Vagina (tissue), 2 donors: ENCODE data around the gene SLC17A3. TPM values are rescaled to one million over a fixed set of nuclear protein-coding genes. Genes with fewer than 3 reads are reported as not detected.

Experiments used
- DNase-seq, 2 donors: peaks; one replicate each; pipeline ENCODE4 v3.0.0-alpha.2; 2017; ENCODE audit errors: extremely low spot score in 2 of 2
- H3K27ac ChIP-seq: fragments of 200-600 bp; sonication (generic); one replicate; pipeline ENCODE4 v1.5.1; 2019
- H3K27me3 ChIP-seq: fragments of 200-600 bp; sonication (generic); one replicate; pipeline ENCODE4 v1.5.1; 2019
- H3K36me3 ChIP-seq, 2 donors: fragments of 200-600 bp; sonication (generic); one replicate each; pipeline ENCODE4 v1.5.1; 2017 to 2019
- H3K4me1 ChIP-seq: fragments of 200-600 bp; sonication (generic); one replicate; pipeline ENCODE4 v1.5.1; 2019
- H3K4me3 ChIP-seq, 2 donors: fragments of 200-600 bp; sonication (generic); 1 replicate in 1 of 2; 2 replicates in 1 of 2; pipeline ENCODE4 v1.5.1; 2016 to 2019
- H3K9me3 ChIP-seq: fragments of 200-600 bp; sonication (generic); one replicate; pipeline ENCODE4 v1.5.1; 2019
- CTCF ChIP-seq, 3 experiments: fragments of 450-650 bp in 2 of 3; fragments of 200-600 bp in 1 of 3; sonication (generic) in 1 of 3; IDR thresholded peaks; one replicate each; pipeline ENCODE4 v1.5.1; 2017 to 2019; ENCODE audit warnings: antibody characterized with exemption in 3 of 3, mild to moderate bottlenecking in 2 of 3, moderate library complexity in 2 of 3
- POLR2A ChIP-seq, 2 donors: fragments of 450-650 bp; IDR thresholded peaks; one replicate each; pipeline ENCODE4 v1.6.1; 2017; ENCODE audit warnings: antibody characterized with exemption in 2 of 2, mild to moderate bottlenecking in 2 of 2, moderate library complexity in 2 of 2
- POLR2AphosphoS5 ChIP-seq, 2 donors: sonication (generic); formaldehyde crosslinking; IDR thresholded peaks; one replicate each; pipeline ENCODE4 v1.9.0; 2017; ENCODE audit warnings: antibody characterized with exemption in 2 of 2, mild to moderate bottlenecking in 2 of 2, low read depth in 1 of 2; ENCODE audit not compliant: insufficient read depth in 1 of 2
- intact Hi-C: fragments of 100-400 bp; cut with DNase I; formaldehyde crosslinking; loops from one replicate; pipeline ENCODE4 v1.15.1; 2023
- total RNA-seq: library from RNA; depleted of rRNA; stranded (reverse); fragments of >200 nt; gene quantifications from one replicate; pipeline ENCODE4 v1.2.3, GENCODE V29; 2016

Gene SLC17A3
- total RNA-seq, 1 donor from 2014 or later: not detected

- TF ChIP-seq POLR2AphosphoS5 (IDR thresholded peaks at IDR 0.05; ENCODE audit: insufficient read depth in 1 of 2, low read depth in 1 of 2): no peak
- no peak for DNase-seq
- intact Hi-C loops: no loop called here
- H3K27ac ChIP-seq: no peak overlapping the region
- H3K9me3 ChIP-seq: no peaks in the 10 kb centered on the region
- no peaks in the 10 kb centered on the region for H3K27me3 ChIP-seq
- H3K4me3 ChIP-seq: no peak overlapping the region
- H3K36me3 ChIP-seq: no peaks in the 10 kb centered on the region
- no peaks in the 10 kb centered on the region for H3K4me1 ChIP-seq
Measured at GRCh38 chr6:25916789-25917490, 42.9 kb upstream of the SLC17A3 start.

- H3K36me3 ChIP-seq: no peaks in the 10 kb centered on the region
- TF ChIP-seq POLR2AphosphoS5 (IDR thresholded peaks at IDR 0.05; ENCODE audit: insufficient read depth in 1 of 2, low read depth in 1 of 2) (no peak), CTCF (IDR thresholded peaks at IDR 0.05) (no peak), POLR2A (IDR thresholded peaks at IDR 0.05) (no peak)
- H3K27ac ChIP-seq: no peak overlapping the region
- H3K9me3 ChIP-seq: no peaks in the 10 kb centered on the region
- no peaks in the 10 kb centered on the region for H3K4me1 ChIP-seq
- H3K4me3 ChIP-seq: no peak overlapping the region
- intact Hi-C loops: no loop called here
- no peak for DNase-seq
- no peaks in the 10 kb centered on the region for H3K27me3 ChIP-seq
Measured at GRCh38 chr6:25916330-25916729, 42.3 kb upstream of the SLC17A3 start.

- H3K27me3 ChIP-seq: no peaks in the 10 kb centered on the region
- no peak overlapping the region for H3K4me3 ChIP-seq
- no peaks in the 10 kb centered on the region for H3K9me3 ChIP-seq
- H3K27ac ChIP-seq: no peak overlapping the region
- DNase-seq: no peak
- H3K36me3 ChIP-seq: no peaks in the 10 kb centered on the region
- H3K4me1 ChIP-seq: no peaks in the 10 kb centered on the region
- no peak for TF ChIP-seq CTCF (IDR thresholded peaks at IDR 0.05)
- intact Hi-C loops: no loop called here
Measured at GRCh38 chr6:25913741-25914140, 39.7 kb upstream of the SLC17A3 start.

GRCh38 chr6:25911351-25911750, 37.3 kb upstream of the SLC17A3 start:
- TF ChIP-seq CTCF (IDR thresholded peaks at IDR 0.05) (no peak), POLR2AphosphoS5 (IDR thresholded peaks at IDR 0.05; ENCODE audit: insufficient read depth in 1 of 2, low read depth in 1 of 2) (no peak)
- Histone ChIP-seq H3K36me3 (no peaks in the 10 kb centered on the region), H3K4me3 (no peak overlapping the region), H3K9me3 (no peaks in the 10 kb centered on the region), H3K27me3 (no peaks in the 10 kb centered on the region), H3K27ac (no peak overlapping the region), H3K4me1 (no peaks in the 10 kb centered on the region)
- DNase-seq: no peak
- intact Hi-C loops: no loop called here

- intact Hi-C loops: no loop called here
- Histone ChIP-seq H3K27me3 (no peaks in the 10 kb centered on the region), H3K36me3 (no peaks in the 10 kb centered on the region), H3K9me3 (no peaks in the 10 kb centered on the region), H3K4me1 (no peaks in the 10 kb centered on the region), H3K27ac (no peak overlapping the region), H3K4me3 (no peak overlapping the region)
- no peak for TF ChIP-seq POLR2AphosphoS5 (IDR thresholded peaks at IDR 0.05; ENCODE audit: insufficient read depth in 1 of 2, low read depth in 1 of 2)
- no peak for TF ChIP-seq POLR2A (IDR thresholded peaks at IDR 0.05)
- TF ChIP-seq CTCF (IDR thresholded peaks at IDR 0.05): no peak
- DNase-seq: no peak
Measured at GRCh38 chr6:25907475-25908014, 33.5 kb upstream of the SLC17A3 start.
